Pancreas (tissue), 10 donors: ENCODE data around the gene CTTNBP2. TPM values are rescaled to one million over a fixed set of nuclear protein-coding genes. Genes with fewer than 3 reads are reported as not detected.
"Not testable (repeated sequence)": the region's sequence is repeated elsewhere in the genome, so short reads cannot be mapped to it uniquely, and the experiment has no call there.

Experiments used
- ATAC-seq, 4 donors: fragments of 200-7000 bp; cut with Tn5 transposase; one replicate each; pipeline versions ENCODE4 v1.8.0 to v1.9.1; 2020; ENCODE audit warnings: mild to moderate bottlenecking in 4 of 4, moderate library complexity in 4 of 4
- DNase-seq, 6 donors: peaks; one replicate each; pipeline ENCODE4 v3.0.0-alpha.2; 2020
- FAIRE-seq: peaks from 2 replicates; lab custom pipeline; 2012; peaks lifted over from hg19 to GRCh38; lab: Jason Lieb, UNC
- H3K27ac ChIP-seq, 4 donors: fragments of 200-600 bp; sonication (generic); 1 replicate in 3 of 4; 2 replicates in 1 of 4; pipeline versions ENCODE4 v1.5.0 to v1.8.0; 2020
- H3K27me3 ChIP-seq, 4 donors: fragments of 200-600 bp; one replicate each; pipeline ENCODE4 v1.8.0; 2021
- H3K36me3 ChIP-seq, 3 donors: fragments of 200-600 bp; sonication (generic) in 1 of 3; one replicate each; pipeline versions ENCODE4 v1.5.0 to v1.8.0; 2020 to 2021
- H3K4me1 ChIP-seq, 3 donors: fragments of 200-600 bp; one replicate each; pipeline ENCODE4 v1.8.0; 2021
- H3K4me3 ChIP-seq, 4 donors: fragments of 200-600 bp; sonication (generic) in 2 of 4; one replicate each; pipeline versions ENCODE4 v1.5.0 to v1.8.0; 2020 to 2021
- H3K9me3 ChIP-seq, 4 donors: fragments of 200-600 bp; one replicate each; pipeline ENCODE4 v1.8.0; 2021
- WGBS, 2 donors: extraction: QIAGEN DNeasy Blood & Tissue Kit; methylation state at CpG; one replicate each; pipeline ENCODE4 v1.1.7; 2013; 5-methylcytosine and 5-hydroxymethylcytosine counted together
- intact Hi-C, 3 donors: fragments of 100-400 bp; cut with DNase I; formaldehyde crosslinking; loops; one replicate each; pipeline versions ENCODE4 v1.11.1 to v1.14.2; 2022
- polyA plus RNA-seq, 2 donors: library from polyadenylated mRNA; stranded (reverse); fragments of 200-250 nt; gene quantifications; one replicate each; pipeline ENCODE4 v1.2.3, GENCODE V29; 2013
- total RNA-seq, 6 donors: library from RNA; stranded (reverse); fragmentation: NEBNext Ultra II Directional in 4 of 6; extraction: Animal tissue kit (Norgen Biotek cat#: 25700) in 4 of 6; gene quantifications; one replicate each; pipeline versions ENCODE4 v1.2.1 to v1.2.4, GENCODE V29; 2021 to 2023
- TF ChIP-seq, protein P1 (sequence below), 4 donors: fragments of 200-600 bp; sonication (generic) in 3 of 4; IDR thresholded peaks; one replicate each; pipeline versions ENCODE4 v1.5.0 to v1.8.0; 2021; ENCODE audit warnings: antibody characterized with exemption in 4 of 4
- donor health status: healthy with polysubstance abuse.
- donor health status: DM: no; HTN: no; CAD: no; lungs with moderate emphysema.
- donor health status: DM: no; HTN: no; CAD: no.
- donor health status: control.
- donor health status: control.
- donor health status: Bipolar disorder and iron deficiency.
- donor health status: DM: yes; HTN: yes; CAD: no.
- donor health status: DM: no; HTN: no; CAD: no.
- donor health status: DM: no; HTN: no; CAD: no.
- donor health status: DM: yes; HTN: yes; CAD: no.

The CTTNBP2 gene
- total and polyA plus RNA-seq, 8 donors = 4.8 to 15.4 (median 10.5) TPM

DNA sequence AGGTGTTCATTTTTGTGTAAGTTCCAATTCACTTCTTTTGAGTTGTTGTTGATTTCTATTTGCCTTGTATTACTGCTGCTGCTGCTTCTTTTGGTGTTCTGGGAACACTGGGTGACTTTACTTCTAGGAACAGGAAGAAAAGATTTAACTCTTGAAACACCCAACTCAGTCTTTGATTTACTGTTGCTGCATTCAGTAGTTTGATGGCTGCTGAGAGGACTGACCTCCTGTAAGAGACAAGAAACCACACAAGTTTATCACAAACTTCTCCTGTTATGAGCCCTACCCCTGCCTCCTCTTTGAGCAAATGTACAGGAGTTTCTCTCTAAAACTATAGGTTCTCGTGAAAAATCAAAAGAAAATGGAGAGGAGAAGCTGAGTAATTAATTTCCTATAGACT, 161.7 kb downstream of the CTTNBP2 start:
- FAIRE-seq (no peak), DNase-seq (no peak), ATAC-seq (no peak)
- intact Hi-C loops = loop anchor here in 1 of 3 donors (10.0 kb wide), 1 partner anchor 257 kb away; no protein-coding TSS in a partner anchor
- WGBS, 2 donors = 79 to 90% methylated on average over 1 of the region's 1 CpG
- Histone ChIP-seq H3K27me3 (no peaks in the 10 kb centered on the region), H3K36me3 (no peaks in the 10 kb centered on the region), H3K4me3 (no peak overlapping the region), H3K27ac (no peak overlapping the region), H3K9me3 (no peaks in the 10 kb centered on the region), H3K4me1 (peaks cover 0 to 6% (median 0%) of the 10 kb centered on the region in 3 donors)
- TF ChIP-seq, protein P1, sequence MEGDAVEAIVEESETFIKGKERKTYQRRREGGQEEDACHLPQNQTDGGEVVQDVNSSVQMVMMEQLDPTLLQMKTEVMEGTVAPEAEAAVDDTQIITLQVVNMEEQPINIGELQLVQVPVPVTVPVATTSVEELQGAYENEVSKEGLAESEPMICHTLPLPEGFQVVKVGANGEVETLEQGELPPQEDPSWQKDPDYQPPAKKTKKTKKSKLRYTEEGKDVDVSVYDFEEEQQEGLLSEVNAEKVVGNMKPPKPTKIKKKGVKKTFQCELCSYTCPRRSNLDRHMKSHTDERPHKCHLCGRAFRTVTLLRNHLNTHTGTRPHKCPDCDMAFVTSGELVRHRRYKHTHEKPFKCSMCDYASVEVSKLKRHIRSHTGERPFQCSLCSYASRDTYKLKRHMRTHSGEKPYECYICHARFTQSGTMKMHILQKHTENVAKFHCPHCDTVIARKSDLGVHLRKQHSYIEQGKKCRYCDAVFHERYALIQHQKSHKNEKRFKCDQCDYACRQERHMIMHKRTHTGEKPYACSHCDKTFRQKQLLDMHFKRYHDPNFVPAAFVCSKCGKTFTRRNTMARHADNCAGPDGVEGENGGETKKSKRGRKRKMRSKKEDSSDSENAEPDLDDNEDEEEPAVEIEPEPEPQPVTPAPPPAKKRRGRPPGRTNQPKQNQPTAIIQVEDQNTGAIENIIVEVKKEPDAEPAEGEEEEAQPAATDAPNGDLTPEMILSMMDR (IDR thresholded peaks at IDR 0.05) = no peak

DNA sequence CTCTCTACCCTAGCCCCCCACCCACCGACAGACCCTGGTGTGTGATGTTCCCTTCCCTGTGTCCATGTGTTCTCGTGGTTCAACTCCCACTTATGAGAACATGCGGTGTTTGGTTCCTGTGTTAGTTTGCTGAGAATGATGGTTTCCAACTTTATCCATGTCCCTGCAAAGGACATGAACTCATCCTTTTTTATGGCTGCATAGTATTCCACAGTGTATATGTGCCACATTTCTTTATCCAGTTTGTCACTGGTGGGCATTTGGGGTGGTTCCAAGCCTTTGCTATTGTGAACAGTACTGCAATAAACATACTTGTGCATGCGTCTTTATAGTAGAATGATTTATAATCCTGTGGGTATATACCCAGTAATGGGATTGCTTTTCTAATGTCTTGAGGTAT, 165.1 kb downstream of the CTTNBP2 start:
- H3K9me3 ChIP-seq, ATAC-seq, H3K4me1 ChIP-seq, H3K36me3 ChIP-seq, H3K27me3 ChIP-seq, DNase-seq, intact Hi-C loops, H3K27ac ChIP-seq, FAIRE-seq, H3K4me3 ChIP-seq: not testable (repeated sequence)
- 86 to 91% methylated on average over 4 of the region's 4 CpGs for WGBS, 2 donors

DNA sequence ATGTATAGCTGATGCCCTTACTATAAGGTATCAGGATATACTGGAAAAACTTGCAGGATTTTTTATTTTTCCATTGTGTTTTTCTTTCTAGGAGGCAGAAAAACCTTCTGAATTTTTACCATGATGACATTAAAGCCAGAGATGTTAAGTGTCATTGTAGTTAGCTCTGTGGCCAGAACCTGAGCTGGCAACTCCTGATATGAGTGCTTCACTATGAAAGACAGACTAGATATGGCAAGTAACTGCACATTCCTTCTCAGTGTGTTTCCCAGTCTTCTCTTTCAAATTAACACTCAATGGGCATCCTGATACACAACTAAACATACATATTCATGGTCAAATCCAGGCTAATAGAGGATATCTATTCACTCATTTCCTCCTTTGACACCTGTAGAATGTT, 166.2 kb downstream of the CTTNBP2 start:
- Histone ChIP-seq H3K9me3 (no peaks in the 10 kb centered on the region), H3K27me3 (no peaks in the 10 kb centered on the region), H3K4me1 (no peaks in the 10 kb centered on the region), H3K4me3 (no peak overlapping the region), H3K27ac (no peak overlapping the region), H3K36me3 (no peaks in the 10 kb centered on the region)
- ATAC-seq (no peak), FAIRE-seq (no peak), DNase-seq (no peak)
- TF ChIP-seq, protein P1 (IDR thresholded peaks at IDR 0.05) = no peak
- intact Hi-C loops = no loop called here

DNA sequence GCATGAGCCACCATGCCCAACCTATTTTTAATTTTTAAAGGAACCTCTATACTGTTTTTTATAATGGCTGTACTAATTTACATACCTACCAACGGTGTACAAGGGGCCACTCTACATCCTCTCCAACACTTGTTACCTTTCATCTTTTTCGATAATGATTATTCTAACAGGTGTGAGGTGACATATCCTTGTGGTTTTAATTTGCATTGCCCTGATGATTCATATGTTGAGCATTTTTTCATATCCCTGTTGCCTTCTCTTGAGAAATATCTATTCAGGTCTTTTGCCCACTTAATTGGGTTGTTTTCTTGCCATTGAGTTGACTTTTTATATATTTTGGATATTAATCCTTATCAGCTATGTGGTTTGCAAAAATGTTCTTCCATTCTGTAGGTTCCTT, 167.0 kb downstream of the CTTNBP2 start:
- H3K36me3 ChIP-seq = no peaks in the 10 kb centered on the region
- no peak for DNase-seq
- FAIRE-seq = no peak
- H3K27me3 ChIP-seq = no peaks in the 10 kb centered on the region
- no peak overlapping the region for H3K4me3 ChIP-seq
- intact Hi-C loops = no loop called here
- H3K9me3 ChIP-seq = no peaks in the 10 kb centered on the region
- H3K4me1 ChIP-seq = no peaks in the 10 kb centered on the region
- WGBS, 2 donors = 66 to 87% methylated on average over 2 of the region's 2 CpGs
- TF ChIP-seq, protein P1 (IDR thresholded peaks at IDR 0.05) = no peak
- no peak overlapping the region for H3K27ac ChIP-seq
- no peak for ATAC-seq

DNA sequence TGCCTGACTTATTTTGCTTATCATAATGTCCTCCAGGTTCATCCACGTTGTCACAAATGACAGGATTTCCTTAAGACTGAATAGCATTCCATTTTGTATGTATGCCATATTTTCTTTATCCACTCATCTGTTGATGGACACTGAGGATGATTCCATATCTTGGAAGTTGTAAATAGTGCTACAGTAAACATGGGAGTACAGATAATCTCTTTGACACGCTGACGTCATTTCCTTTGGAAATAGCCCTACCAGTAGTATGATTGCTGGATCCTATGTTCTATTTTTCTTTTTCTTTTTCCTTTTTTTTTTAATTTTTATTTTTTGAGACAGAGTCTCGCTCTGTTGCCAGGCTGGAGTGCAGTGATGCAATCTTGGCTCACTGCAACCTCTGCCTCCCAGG, 167.6 kb downstream of the CTTNBP2 start:
- intact Hi-C loops = no loop called here
- FAIRE-seq (no peak), ATAC-seq (no peak), DNase-seq (no peak)
- Histone ChIP-seq H3K27ac (no peak overlapping the region), H3K27me3 (no peaks in the 10 kb centered on the region), H3K4me1 (no peaks in the 10 kb centered on the region), H3K4me3 (no peak overlapping the region), H3K9me3 (no peaks in the 10 kb centered on the region), H3K36me3 (no peaks in the 10 kb centered on the region)
- 76 to 78% methylated on average over 4 of the region's 4 CpGs for WGBS, 2 donors
- TF ChIP-seq, protein P1 (IDR thresholded peaks at IDR 0.05) = no peak
